Skin of body (tissue), 2 donors: ENCODE data around the gene UCN3. TPM values are rescaled to one million over a fixed set of nuclear protein-coding genes. Genes with fewer than 3 reads are reported as not detected.
"Not testable (repeated sequence)": the region's sequence is repeated elsewhere in the genome, so short reads cannot be mapped to it uniquely, and the experiment has no call there.

Experiments used
- DNase-seq: peaks from one replicate; lab custom pipeline; 2025; lab: John Stamatoyannopoulos, UW
- total RNA-seq: library from RNA; depleted of rRNA; stranded (reverse); fragments of >200 nt; gene quantifications from one replicate; pipeline ENCODE4 v1.2.3, GENCODE V29; 2014

Gene UCN3
- total RNA-seq, 1 donor from 2014 or later = not detected

DNA sequence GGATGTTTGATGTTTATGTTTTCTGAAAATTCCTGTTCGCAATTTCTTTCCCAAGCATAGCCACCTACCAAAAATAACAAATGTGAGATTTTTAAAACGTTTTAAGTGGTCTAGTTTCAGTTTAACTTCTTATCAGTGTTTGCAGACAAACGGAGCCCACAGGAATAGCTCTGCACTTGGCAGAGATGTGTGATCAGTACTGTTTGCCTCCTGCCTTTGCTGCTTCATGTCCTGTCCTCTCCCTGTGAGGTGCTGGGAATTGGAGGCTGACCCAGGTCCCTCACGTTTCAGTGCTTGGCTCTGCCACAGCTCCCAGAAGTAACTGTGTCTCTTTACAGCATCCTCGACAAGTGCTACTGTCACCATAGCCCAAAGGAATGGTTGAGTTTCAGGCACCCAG lies 1.2 kb downstream of the UCN3 start:
- DNase-seq = no peak

DNA sequence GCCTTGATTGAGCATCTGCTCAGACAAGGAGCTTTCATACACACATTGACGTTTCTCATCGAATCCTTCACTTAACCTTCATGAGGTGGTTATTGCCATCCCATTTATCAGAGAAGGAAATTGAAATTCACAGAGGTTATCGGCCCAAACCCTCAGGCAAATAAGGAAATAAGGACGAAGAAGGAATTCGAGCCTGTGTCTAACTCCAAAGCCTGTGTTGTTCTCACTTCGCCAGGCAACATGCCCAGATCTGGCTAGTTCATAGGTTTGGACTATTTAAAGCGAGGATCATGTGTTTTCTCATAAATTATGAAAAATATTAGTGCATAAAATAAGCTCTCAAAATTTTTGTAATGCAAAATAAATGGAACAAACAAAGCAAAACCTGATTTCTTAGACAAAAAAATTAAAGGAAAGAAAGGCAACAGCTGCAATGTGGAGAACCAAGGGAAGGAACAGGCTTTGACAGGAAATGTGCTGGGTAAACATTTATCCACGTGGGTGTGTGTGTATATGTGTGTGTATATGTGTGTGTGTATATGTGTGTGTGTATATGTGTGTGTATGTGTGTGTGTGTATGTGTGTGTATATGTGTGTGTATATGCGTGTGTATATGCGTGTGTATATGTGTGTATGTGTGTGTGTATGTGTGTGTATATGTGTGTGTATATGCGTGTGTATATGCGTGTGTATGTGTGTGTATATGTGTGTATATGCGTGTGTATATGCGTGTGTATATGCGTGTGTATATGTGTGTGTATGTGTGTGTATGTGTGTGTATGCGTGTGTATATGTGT lies 4.8 kb downstream of the UCN3 start:
- no peak for DNase-seq

DNA sequence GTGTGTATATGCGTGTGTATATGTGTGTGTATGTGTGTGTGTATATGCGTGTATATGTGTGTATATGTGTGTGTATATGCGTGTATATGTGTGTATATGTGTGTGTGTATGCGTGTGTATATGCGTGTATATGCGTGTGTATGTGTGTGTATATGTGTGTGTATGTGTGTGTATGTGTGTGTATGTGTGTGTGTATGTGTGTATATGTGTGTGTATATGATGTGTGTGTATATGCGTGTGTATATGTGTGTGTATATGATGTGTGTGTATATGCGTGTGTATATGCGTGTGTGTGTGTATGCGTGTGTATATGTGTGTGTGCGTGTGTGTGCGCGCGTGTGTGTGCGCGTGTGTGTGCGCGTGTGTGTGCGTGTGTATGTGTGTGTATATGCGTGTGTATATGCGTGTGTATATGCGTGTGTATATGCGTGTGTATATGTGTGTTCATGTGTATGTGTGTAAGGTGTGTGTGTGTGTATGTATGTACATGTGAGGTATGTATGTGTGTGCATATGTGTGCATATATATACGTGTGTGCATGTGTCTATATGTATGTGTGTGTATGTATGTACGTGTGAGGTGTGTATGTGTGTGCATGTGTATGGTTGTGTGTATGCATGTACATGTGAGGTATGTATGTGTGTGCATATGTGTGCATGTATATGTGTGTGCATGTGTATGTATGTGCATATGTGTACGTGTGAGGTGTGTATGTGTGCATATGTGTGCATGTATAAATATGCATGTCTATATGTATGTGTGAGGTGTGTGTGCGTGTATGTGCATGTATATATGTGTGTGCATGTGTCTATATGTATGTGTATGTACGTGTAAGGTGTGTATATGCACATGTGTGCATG lies 6.0 kb downstream of the UCN3 start:
- DNase-seq = no peak

DNA sequence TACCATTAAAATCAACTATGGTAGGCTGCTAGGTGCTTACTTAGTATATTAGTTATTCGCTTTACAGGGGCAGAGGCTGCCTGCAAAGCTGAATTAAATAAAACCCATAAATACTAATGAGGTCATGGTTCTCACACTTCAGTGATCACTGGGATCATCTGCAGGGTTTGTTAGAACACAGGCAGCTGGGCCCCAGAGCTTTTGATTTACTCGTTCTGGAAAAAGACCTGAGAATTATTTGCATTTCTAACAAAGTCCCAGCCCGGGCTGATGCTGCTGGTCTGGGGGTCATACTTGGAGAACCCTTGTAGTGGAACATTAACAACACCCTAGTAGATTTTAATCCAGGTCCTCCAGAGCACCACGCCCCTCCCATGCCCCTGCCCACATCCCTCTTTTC lies 8.5 kb downstream of the UCN3 start:
- DNase-seq = no peak

DNA sequence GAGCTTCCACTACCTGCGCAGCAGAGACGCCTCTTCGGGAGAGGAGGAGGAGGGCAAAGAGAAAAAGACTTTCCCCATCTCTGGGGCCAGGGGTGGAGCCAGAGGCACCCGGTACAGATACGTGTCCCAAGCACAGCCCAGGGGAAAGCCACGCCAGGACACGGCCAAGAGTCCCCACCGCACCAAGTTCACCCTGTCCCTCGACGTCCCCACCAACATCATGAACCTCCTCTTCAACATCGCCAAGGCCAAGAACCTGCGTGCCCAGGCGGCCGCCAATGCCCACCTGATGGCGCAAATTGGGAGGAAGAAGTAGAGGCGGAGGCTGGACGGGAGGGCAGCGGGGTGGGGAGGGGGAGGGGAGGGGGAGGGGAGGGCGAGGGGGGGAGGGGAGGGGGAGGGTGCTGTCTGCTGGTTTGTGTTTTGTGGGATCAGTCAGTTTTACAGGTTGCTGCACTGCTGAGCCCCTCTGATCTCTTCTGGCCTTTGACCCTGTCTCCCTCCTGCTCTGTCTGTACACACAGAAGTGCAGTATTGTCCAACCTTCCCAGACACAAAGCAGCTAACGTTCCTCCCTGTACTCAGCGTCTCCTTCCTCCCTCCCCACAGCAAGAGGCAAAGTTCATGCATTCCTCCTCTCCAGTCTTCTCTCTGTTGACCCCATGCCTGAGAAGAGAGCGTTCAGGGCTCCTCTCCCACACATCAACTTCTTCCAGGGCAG lies 9.3 kb downstream of the UCN3 start:
- no peak for DNase-seq

DNA sequence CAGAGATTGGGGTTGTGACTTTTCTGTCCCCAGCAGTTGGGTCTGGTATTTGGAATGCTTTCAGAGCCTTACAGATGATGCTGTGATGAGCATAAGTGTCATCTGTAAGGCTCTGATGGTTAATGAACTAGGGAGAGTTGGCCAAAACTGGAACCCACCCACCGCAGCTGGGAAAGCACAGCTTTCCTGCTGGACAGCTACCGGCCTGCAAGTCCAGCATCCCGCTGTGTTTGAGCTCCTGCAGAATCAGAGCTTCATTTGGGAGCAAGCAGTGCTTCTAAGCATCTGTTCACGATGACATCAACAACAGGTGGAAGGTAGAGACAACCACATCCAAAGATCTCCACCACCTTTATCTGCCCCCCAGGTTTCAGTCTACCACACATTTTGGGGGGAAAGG lies 11.7 kb downstream of the UCN3 start:
- no peak for DNase-seq

DNA sequence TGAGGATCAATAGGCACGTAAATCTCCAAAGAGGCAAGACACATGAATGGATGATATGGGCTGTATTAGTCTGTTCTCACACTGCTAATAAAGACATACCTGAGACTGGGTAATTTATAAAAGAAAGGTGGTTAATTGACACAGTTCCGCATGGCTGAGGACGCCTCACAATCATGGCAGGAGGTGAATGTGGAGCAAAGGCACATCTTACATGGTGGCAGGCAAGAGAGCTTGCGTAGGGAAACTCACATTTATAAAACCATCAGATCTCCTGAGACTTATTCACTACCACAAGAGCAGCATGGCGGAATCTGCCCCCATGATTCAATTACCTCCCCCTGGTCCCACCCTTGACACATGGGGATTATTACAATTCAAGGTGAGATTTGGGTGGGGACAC lies 14.4 kb downstream of the UCN3 start:
- DNase-seq = not testable (repeated sequence)

DNA sequence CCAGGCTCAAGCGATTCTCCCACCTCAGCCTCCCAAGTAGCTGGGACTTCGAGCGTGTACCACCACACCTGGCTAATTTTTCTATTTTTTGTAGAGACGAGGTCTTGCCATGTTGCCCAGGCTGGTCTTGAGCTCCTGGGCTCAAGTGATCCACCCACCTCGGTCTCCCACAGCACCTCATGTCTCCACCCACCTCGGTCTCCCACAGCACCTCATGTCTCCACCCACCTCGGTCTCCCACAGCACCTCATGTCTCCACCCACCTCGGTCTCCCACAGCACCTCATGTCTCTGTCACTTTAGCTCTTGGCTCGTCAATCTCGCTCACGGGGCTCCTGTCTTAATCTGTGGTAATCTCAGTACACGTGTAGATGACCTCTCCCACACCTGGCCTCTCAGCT lies 15.6 kb downstream of the UCN3 start:
- not testable (repeated sequence) for DNase-seq

DNA sequence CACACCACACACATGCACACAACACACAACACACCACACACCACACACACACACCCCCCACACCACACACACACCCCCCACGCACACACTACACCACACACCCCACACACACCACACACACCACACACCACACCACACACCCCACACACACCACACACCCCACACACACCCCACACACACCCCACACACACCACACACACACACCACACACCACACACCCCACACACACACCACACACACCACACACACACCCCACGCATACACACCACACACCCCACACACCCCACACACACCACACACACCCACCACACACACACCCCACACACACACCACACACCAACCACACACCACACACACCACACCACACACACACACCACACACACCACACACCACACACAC lies 16.4 kb downstream of the UCN3 start:
- DNase-seq = no peak

DNA sequence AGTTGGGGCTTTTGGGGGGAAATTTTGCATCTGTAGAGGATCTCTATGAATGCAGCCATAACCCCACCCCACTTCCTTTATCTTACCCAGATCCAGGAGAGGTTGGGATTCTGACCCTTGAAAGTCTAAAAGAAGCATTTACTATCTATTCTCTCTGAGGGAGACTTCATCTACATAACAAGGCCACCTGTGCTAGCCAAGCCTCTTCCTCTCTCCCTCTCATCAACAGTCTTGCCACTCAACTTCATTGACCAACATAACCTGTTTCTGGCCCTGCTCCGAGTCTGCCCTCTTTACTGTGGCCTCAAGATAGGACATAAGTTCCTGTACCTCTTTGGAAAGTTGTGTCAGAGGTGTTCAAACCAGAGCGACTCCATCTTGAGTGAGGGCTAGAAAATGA lies 20.5 kb downstream of the UCN3 start:
- DNase-seq = no peak

DNA sequence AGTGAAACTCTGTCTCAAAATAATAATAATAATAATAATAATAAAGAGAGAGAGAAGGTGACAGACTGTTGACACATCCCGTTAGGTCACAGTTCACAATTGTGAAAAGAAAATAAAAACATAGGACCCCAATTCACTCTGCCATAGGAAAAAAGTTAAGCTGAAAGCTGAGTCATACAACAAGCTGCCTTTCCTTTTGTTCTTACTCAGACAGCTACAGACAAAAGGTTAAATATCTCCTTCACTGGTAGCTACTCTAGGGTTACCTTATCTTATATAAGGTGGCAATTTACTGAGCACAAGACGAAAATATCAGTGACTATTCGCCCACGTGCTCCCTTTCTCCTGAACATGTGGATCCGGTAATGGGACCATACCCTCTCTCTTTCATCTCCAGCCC lies 22.4 kb downstream of the UCN3 start:
- DNase-seq = no peak

DNA sequence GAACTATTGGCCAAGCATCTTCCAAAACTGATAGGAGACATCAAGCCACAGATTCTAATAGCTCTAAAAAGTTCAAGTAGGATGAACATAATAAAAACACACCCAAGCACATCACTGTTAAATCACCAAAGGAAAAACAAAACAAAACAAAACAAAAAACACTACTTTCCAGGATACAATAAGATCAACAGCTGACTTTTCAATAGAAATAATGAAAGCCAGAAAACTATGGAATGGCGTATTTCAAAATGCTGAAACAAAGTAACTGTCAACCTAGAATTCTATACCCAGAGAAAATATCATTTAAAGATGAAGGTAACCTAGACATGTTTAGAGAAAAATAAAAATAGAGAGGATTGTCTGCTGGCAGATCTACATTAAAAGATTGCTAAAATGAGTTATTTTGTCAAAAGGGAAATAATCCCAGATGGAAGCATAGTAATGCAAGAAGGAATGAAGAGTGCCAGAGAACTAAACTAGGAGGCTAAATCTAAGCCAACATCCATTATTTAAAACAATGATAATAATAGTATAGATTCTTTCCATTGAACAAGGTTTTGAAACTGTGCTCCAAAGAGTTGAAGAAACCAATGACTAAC lies 25.9 kb downstream of the UCN3 start:
- no peak for DNase-seq

DNA sequence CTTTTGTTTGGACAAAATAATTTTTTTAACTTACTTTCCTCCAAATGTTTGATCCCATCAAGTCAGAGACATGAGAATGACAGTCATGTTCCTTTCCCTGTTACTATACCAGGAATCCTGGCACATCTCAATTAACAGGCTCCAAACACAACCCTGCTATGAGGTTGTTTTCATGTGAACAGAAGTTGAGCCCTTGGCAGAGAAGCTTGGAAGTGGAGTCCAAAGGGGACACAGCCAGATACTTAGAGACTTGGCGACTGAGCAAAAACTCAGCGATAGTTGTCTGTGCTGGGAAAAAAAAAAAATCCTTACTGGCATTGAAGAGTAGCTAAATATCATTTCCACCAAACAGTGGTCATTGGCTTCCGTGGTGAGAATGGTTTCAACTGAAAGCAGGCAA lies 27.0 kb downstream of the UCN3 start:
- DNase-seq = no peak

DNA sequence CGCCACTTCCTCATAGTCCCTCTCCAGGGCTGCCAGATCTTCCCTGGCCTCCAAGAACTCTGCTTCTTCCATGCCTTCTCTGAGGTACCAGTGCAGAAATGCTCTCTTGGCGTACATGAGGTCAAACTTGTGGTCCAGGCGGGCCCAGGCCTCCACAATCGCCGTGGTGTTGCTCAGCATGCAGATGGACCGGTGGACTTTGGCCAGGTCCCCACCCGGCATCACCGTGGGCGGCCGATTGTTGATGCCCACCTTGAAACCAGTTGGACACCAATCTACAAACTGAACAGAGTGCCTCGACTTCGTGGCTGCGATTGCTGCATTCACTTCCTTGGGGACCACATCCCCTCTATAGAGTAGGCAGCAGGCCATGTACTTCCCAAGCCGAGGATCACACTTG lies 28.8 kb downstream of the UCN3 start:
- DNase-seq = no peak

DNA sequence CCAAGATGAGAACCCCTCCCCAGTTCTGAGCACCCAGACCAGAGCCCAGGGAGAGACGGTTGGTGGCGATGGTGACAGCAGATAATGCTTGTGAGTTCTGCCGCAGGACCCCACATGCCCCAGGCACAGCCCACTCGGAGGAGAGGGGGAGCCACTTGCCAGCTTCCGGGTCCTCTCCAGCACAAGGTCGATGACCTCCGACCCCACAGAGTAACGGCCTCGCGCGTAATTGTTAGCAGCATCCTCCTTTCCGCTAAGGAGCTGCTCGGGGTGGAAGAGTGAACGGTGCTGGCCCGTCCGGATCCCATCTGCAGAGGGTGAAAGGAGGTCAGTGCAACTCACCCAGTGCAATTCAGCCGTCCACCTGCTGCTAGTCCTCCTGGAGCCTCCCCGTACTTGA lies 30.4 kb downstream of the UCN3 start:
- DNase-seq = no peak

DNA sequence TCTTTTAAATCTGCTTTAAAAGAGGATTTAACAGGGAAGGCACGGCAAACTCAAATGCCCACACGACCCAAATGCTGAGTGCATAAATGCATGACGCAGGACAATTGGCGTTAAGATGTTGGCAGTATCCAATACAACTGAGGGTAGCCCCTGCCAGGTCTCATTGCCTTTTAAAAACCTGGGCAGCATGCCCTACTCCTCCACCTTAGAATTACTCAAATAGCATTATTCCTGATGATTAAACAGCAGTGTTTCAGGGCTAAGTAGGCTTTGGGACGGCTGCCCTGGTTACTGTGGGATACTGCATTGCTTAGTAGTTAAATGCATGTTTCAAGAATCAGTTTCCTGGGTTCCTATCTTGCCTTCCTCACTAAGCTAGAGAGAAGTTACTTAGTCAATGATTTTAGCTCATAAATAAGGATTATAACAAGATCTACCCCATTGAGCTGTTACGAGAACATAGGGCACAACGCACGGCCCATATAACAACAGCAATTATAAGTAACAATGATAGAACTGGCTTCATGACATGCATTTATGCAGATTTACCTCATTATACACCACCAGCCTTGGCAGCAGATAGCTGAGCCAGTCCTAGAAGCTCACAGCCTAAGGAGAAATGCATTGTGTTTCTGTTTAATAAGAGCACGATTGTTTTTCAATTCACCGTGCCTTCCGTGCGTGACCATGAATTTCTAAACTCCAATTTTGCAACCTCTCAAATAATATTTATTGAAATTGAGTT lies 32.0 kb downstream of the UCN3 start:
- no peak for DNase-seq

DNA sequence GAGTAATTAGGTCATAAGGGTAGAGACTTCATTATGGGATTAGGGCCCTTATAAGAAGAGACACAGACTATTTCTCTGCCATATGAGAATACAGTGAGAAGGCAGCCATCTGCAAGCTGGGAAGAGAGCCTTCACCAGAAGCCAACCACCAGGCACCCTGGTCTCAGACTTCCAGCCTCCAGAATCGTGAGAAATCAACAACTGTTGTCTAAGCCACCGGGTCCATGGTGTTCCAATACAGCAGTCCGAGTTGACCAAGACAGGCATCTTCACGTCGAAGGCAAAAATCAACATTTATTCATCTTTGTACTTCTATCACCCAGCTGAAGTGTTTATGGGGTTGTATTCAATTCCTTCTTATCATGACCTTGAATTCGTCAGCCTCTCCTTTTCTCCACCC lies 34.6 kb downstream of the UCN3 start:
- DNase-seq = no peak

DNA sequence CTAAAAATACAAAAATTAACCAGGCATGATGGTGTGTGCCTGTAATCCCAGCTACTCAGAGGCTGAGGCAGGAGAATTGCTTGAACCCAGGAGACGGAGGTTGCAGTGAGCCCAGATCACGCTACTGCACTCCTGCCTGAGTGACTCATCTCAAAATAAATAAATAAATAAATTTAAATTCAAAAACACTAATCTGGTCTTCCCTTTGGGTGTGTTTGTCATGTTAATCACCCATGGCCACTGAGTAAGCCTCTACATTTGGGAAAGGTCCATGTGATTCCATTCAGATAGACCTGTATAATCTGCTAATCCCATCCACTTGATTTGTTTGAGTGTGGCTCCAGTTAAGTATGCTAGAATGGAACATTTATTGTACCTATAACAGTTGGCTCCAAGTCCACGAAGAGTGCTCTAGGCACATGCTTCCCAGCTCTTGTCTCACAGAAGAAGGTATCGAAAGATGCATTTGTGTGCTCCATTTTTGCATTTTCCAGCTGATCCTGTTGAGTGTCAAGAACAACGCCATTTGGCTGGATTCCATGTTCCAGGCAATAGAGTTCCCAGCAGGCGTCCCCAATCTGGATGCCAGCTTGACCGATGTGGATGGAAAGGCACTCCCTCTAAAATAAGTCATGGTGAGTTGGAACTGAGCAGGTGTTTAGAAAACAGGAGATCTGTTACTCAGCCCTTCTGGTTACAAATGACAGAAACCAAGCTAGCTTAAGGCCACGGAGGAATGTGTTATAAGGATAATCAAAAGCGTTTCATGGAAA lies 35.9 kb downstream of the UCN3 start:
- no peak for DNase-seq

DNA sequence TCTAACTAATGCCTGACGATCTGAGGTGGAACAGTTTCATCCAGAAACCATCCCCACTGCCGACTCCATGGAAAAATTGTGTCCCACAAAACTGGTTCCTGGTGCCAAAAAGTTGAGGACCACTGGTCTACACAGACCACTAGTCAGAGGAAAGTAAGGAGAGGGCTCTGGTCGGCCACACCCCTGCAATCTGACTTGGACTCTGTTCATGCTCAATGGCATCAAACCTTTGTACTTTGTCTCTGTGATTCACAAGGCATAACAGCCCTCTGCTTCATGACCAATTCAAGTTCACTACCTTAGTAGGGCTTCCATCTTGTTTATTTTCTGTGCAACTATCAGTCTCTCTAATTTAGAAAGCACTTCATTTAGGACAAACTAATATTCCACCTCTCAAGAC lies 38.0 kb downstream of the UCN3 start:
- no peak for DNase-seq
